HFFc6 (cell line): ENCODE data around the gene SLC38A10. TPM values are rescaled to one million over a fixed set of nuclear protein-coding genes. Genes with fewer than 3 reads are reported as not detected.

Experiments
- DNase-seq: peaks from one replicate; pipeline ENCODE4 v3.0.0-alpha.2; 2018
- H3K27ac Mint-ChIP-seq: 2 replicates; pipeline ENCODE4 v1.8.0; 2020; ENCODE audit warnings: mild to moderate bottlenecking, mixed read lengths
- H3K27me3 Mint-ChIP-seq: 2 replicates; pipeline ENCODE4 v1.8.0; 2021; ENCODE audit warnings: mild to moderate bottlenecking, moderate library complexity, mixed read lengths; ENCODE audit not compliant: insufficient read depth
- H3K36me3 Mint-ChIP-seq: 2 replicates; pipeline ENCODE4 v1.8.0; 2021; ENCODE audit warnings: low read depth, mixed read lengths
- H3K4me1 Mint-ChIP-seq: 2 replicates; pipeline ENCODE4 v1.8.0; 2020; ENCODE audit warnings: low read depth, mixed read lengths
- H3K4me3 Mint-ChIP-seq: 2 replicates; pipeline ENCODE4 v1.8.0; 2020; ENCODE audit warnings: mild to moderate bottlenecking, moderate library complexity, mixed read lengths
- H3K9me3 Mint-ChIP-seq: 2 replicates; pipeline ENCODE4 v1.8.0; 2020; ENCODE audit warnings: mild to moderate bottlenecking, mixed read lengths
- CTCF ChIP-seq: fragments of 200-600 bp; sonication (generic); IDR thresholded peaks from 2 replicates; pipeline ENCODE4 v1.5.0; 2021; ENCODE audit warnings: antibody characterized with exemption, mild to moderate bottlenecking
- total RNA-seq, 6 experiments: library from RNA; stranded (reverse); fragmentation: NEBNext Ultra II Directional; extraction: Animal tissue kit (Norgen Biotek cat#: 25700); gene quantifications; 2 replicates in 1 of 6; 3 replicates in 5 of 6; pipeline ENCODE4 v1.2.3, GENCODE V29; 2021

SLC38A10 gene
- total RNA-seq, 6 experiments from 2014 or later: 71.2 to 88.3 (median 72.2) TPM

- peaks cover 7% of the 10 kb centered on the region for H3K36me3 Mint-ChIP-seq
- H3K4me3 Mint-ChIP-seq: peak overlapping the region; percentile 55
- no peak for DNase-seq
- no peaks in the 10 kb centered on the region; the same call in 1 of the 2 replicates for H3K27me3 Mint-ChIP-seq
- peak overlapping the region; percentile 62 for H3K27ac Mint-ChIP-seq
- peaks cover 7% of the 10 kb centered on the region for H3K4me1 Mint-ChIP-seq
- H3K9me3 Mint-ChIP-seq: no peaks in the 10 kb centered on the region
- TF ChIP-seq CTCF: no peak
Observed at GRCh38 chr17:81285179-81285878, 9.8 kb downstream of the SLC38A10 start.

- Mint-ChIP-seq H3K4me1 (peaks cover 7% of the 10 kb centered on the region), H3K27me3 (no peaks in the 10 kb centered on the region), H3K27ac (no peak overlapping the region), H3K9me3 (no peaks in the 10 kb centered on the region), H3K36me3 (peaks cover 9% of the 10 kb centered on the region), H3K4me3 (no peak overlapping the region)
- TF ChIP-seq CTCF: no peak
- DNase-seq: no peak
Observed at GRCh38 chr17:81282876-81283275, 12.2 kb downstream of the SLC38A10 start.

- H3K9me3 Mint-ChIP-seq: no peaks in the 10 kb centered on the region
- H3K27me3 Mint-ChIP-seq: no peaks in the 10 kb centered on the region
- no peak for TF ChIP-seq CTCF
- peaks cover 9% of the 10 kb centered on the region for H3K36me3 Mint-ChIP-seq
- no peak overlapping the region for H3K4me3 Mint-ChIP-seq
- no peak for DNase-seq
- H3K27ac Mint-ChIP-seq: no peak overlapping the region
- H3K4me1 Mint-ChIP-seq: peaks cover 7% of the 10 kb centered on the region
Observed at GRCh38 chr17:81282141-81282540, 13.0 kb downstream of the SLC38A10 start.

- Mint-ChIP-seq H3K27me3 (no peaks in the 10 kb centered on the region), H3K9me3 (no peaks in the 10 kb centered on the region), H3K36me3 (peaks cover 9% of the 10 kb centered on the region; the same call in 1 of the 2 replicates), H3K27ac (no peak overlapping the region), H3K4me3 (no peak overlapping the region), H3K4me1 (peaks cover 7% of the 10 kb centered on the region)
- no peak for DNase-seq
- no peak for TF ChIP-seq CTCF
Observed at GRCh38 chr17:81280571-81280970, 14.5 kb downstream of the SLC38A10 start.

- Mint-ChIP-seq H3K27me3 (no peaks in the 10 kb centered on the region), H3K4me1 (no peaks in the 10 kb centered on the region), H3K4me3 (no peak overlapping the region), H3K27ac (no peak overlapping the region), H3K36me3 (peaks cover 9% of the 10 kb centered on the region; the same call in 1 of the 2 replicates), H3K9me3 (no peaks in the 10 kb centered on the region)
- DNase-seq: no peak
- TF ChIP-seq CTCF: no peak
Observed at GRCh38 chr17:81279278-81280275, 15.5 kb downstream of the SLC38A10 start.
